Naive thymus-derived CD4-positive, alpha-beta T cell (primary cell): ENCODE data around the gene MRPL4. TPM values are rescaled to one million over a fixed set of nuclear protein-coding genes. Genes with fewer than 3 reads are reported as not detected.
A peak's percentile ranks its signal among the peaks of the same experiment; 100 is the strongest.
"Not testable (repeated sequence)": the region's sequence is repeated elsewhere in the genome, so short reads cannot be mapped to it uniquely, and the experiment has no call there.

ENCODE experiments used
- ATAC-seq: fragments of 150-1000 bp; cut with Tn5 transposase; 2 replicates; pipeline ENCODE4 v1.10.0; 2021; ENCODE audit warnings: mild to moderate bottlenecking, moderate library complexity
- CTCF ChIA-PET: fragments of 350-600 bp; sonication (Branson Sonifier 250); formaldehyde crosslinking; loops from one replicate; lab custom pipeline; 2021; ENCODE audit warnings: antibody characterized with exemption; lab: Charles Lee
- POLR2A ChIA-PET: fragments of 350-600 bp; sonication (Branson Sonifier 250); formaldehyde crosslinking; loops from one replicate; lab custom pipeline; 2021; ENCODE audit warnings: antibody characterized with exemption, inconsistent platforms; lab: Charles Lee
- DNase-seq, 9 donors: peaks; one replicate each; pipeline versions ENCODE4 v3.0.0 to v3.0.0-alpha.2; 2020 to 2022; ENCODE audit warnings: mixed read lengths in 1 of 9
- H3K27ac ChIP-seq: one replicate; pipeline ENCODE4 v1.7.0; 2013; ENCODE audit warnings: mild to moderate bottlenecking, low read depth, low read length, moderate library complexity
- H3K27me3 ChIP-seq, 2 donors: one replicate each; pipeline ENCODE4 v1.7.0; 2013; ENCODE audit warnings: low read length in 2 of 2, mild to moderate bottlenecking in 2 of 2, moderate library complexity in 2 of 2; ENCODE audit not compliant: control insufficient read depth in 2 of 2, insufficient read depth in 2 of 2
- H3K36me3 ChIP-seq, 3 experiments: 1 replicate in 2 of 3; 2 replicates in 1 of 3; pipeline ENCODE4 v1.7.0; 2013; ENCODE audit warnings: low read length in 3 of 3, mild to moderate bottlenecking in 3 of 3, moderate library complexity in 1 of 3; ENCODE audit not compliant: insufficient read depth in 3 of 3, control insufficient read depth in 2 of 3
- H3K4me1 ChIP-seq, 2 donors: one replicate each; pipeline ENCODE4 v1.7.0; 2013; ENCODE audit warnings: low read length in 2 of 2, mild to moderate bottlenecking in 2 of 2, moderate library complexity in 1 of 2; ENCODE audit not compliant: control insufficient read depth in 2 of 2, insufficient read depth in 2 of 2
- H3K4me3 ChIP-seq: 2 replicates; pipeline ENCODE4 v1.7.0; 2013; ENCODE audit warnings: mild to moderate bottlenecking, low read length
- H3K9me3 ChIP-seq, 3 experiments: 1 replicate in 2 of 3; 2 replicates in 1 of 3; pipeline ENCODE4 v1.7.0; 2013; ENCODE audit warnings: low read length in 3 of 3; ENCODE audit not compliant: control insufficient read depth in 2 of 3
- H3K27ac Mint-ChIP-seq, 9 donors: one replicate each; pipeline ENCODE4 v1.8.0; 2020 to 2022; ENCODE audit warnings: mixed read lengths in 9 of 9, mild to moderate bottlenecking in 8 of 9, moderate library complexity in 5 of 9, inconsistent platforms in 2 of 9
- H3K27me3 Mint-ChIP-seq, 5 donors: one replicate each; pipeline ENCODE4 v1.8.0; 2021 to 2022; ENCODE audit warnings: mixed read lengths in 5 of 5, mild to moderate bottlenecking in 1 of 5
- H3K36me3 Mint-ChIP-seq, 5 donors: one replicate each; pipeline ENCODE4 v1.8.0; 2020 to 2022; ENCODE audit warnings: mixed read lengths in 5 of 5, mild to moderate bottlenecking in 3 of 5, inconsistent platforms in 1 of 5
- H3K4me1 Mint-ChIP-seq, 7 donors: one replicate each; pipeline ENCODE4 v1.8.0; 2020 to 2022; ENCODE audit warnings: mixed read lengths in 7 of 7, mild to moderate bottlenecking in 3 of 7, inconsistent platforms in 1 of 7
- H3K4me3 Mint-ChIP-seq, 10 donors: one replicate each; pipeline ENCODE4 v1.8.0; 2020 to 2022; ENCODE audit warnings: mild to moderate bottlenecking in 10 of 10, mixed read lengths in 10 of 10, moderate library complexity in 6 of 10, inconsistent platforms in 2 of 10
- H3K9me3 Mint-ChIP-seq, 11 donors: one replicate each; pipeline ENCODE4 v1.8.0; 2020 to 2022; ENCODE audit warnings: mixed read lengths in 11 of 11, mild to moderate bottlenecking in 4 of 11, inconsistent platforms in 1 of 11, moderate library complexity in 1 of 11
- intact Hi-C, 2 donors: fragments of 100-400 bp; cut with micrococcal nuclease; formaldehyde crosslinking; loops; one replicate each; pipeline ENCODE4 v1.15.1; 2023
- polyA plus RNA-seq, 2 donors: library from polyadenylated mRNA; unstranded; fragments of 300-500 nt; fragmentation: Illumina TruSeq; gene quantifications; one replicate each; pipeline ENCODE4 v1.2.3, GENCODE V29; 2021
- total RNA-seq, 6 experiments: library from RNA in 5 of 6; stranded (reverse) in 5 of 6; gene quantifications; 1 replicate in 5 of 6; 2 replicates in 1 of 6; pipeline ENCODE4 v1.2.3 and lab custom pipeline; 2021 to 2026

MRPL4 gene
- total and polyA plus RNA-seq, 7 experiments from 2014 or later, result 24.9 to 70.5 (median 40.7) TPM

GRCh38 chr19:10241826-10242449, 10.1 kb upstream of the MRPL4 start:
- intact Hi-C loops, result not testable (repeated sequence)

GRCh38 chr19:10243606-10244005, 8.4 kb upstream of the MRPL4 start:
- Mint-ChIP-seq H3K9me3 (no peaks in the 10 kb centered on the region), H3K4me3 (no peak overlapping the region), H3K27me3 (no peaks in the 10 kb centered on the region), H3K27ac (no peak overlapping the region), H3K4me1 (peaks cover 0 to 5% (median 0%) of the 10 kb centered on the region in 7 donors), H3K36me3 (no peaks in the 10 kb centered on the region)
- Histone ChIP-seq H3K27me3 (no peaks in the 10 kb centered on the region), H3K9me3 (no peaks in the 10 kb centered on the region), H3K27ac (no peak overlapping the region), H3K4me1 (no peaks in the 10 kb centered on the region), H3K4me3 (no peak overlapping the region), H3K36me3 (no peaks in the 10 kb centered on the region)
- CTCF ChIA-PET, result no interaction called here
- ATAC-seq (no peak), DNase-seq (no peak)
- intact Hi-C loops, result no loop called here
- POLR2A ChIA-PET, result no interaction called here

More at GRCh38 chr19:10241826-10242449, 10.1 kb upstream of the MRPL4 start:
- H3K4me1 ChIP-seq, H3K27ac ChIP-seq, H3K27ac Mint-ChIP-seq, H3K9me3 Mint-ChIP-seq, DNase-seq, H3K4me3 Mint-ChIP-seq, H3K36me3 ChIP-seq, H3K27me3 ChIP-seq, H3K36me3 Mint-ChIP-seq, POLR2A ChIA-PET, H3K4me3 ChIP-seq, H3K4me1 Mint-ChIP-seq, H3K9me3 ChIP-seq, ATAC-seq, H3K27me3 Mint-ChIP-seq: not testable (repeated sequence)
- CTCF ChIA-PET, result interaction anchor here (0.6 kb wide), 1 partner anchor 8 kb away, joined by 4 read pairs; no protein-coding TSS in a partner anchor

GRCh38 chr19:10245189-10245939, 6.7 kb upstream of the MRPL4 start:
- Histone ChIP-seq H3K36me3 (no peaks in the 10 kb centered on the region), H3K4me3 (no peak overlapping the region), H3K9me3 (no peaks in the 10 kb centered on the region), H3K4me1 (no peaks in the 10 kb centered on the region), H3K27ac (no peak overlapping the region), H3K27me3 (no peaks in the 10 kb centered on the region)
- H3K27ac Mint-ChIP-seq, result peak overlapping the region in 1 of 9 donors; percentile 45
- no peaks in the 10 kb centered on the region for H3K27me3 Mint-ChIP-seq
- no peak overlapping the region for H3K4me3 Mint-ChIP-seq
- no peak for ATAC-seq
- no peak for DNase-seq
- intact Hi-C loops, result no loop called here
- H3K36me3 Mint-ChIP-seq, result no peaks in the 10 kb centered on the region
- no peaks in the 10 kb centered on the region for H3K9me3 Mint-ChIP-seq
- CTCF ChIA-PET, result interaction anchor here (0.6 to 0.8 kb wide), 2 partner anchors 20 to 50 kb away, joined by 3 read pairs; no protein-coding TSS in a partner anchor
- POLR2A ChIA-PET, result interaction anchor here (1.0 to 1.2 kb wide), 2 partner anchors 9 to 63 kb away, joined by 3 read pairs; no protein-coding TSS in a partner anchor
- peaks cover 0 to 6% (median 4%) of the 10 kb centered on the region in 7 donors for H3K4me1 Mint-ChIP-seq

GRCh38 chr19:10246511-10246910, 5.5 kb upstream of the MRPL4 start:
- ChIA-PET POLR2A (interaction anchor here (1.2 kb wide), 1 partner anchor 11 kb away, joined by 3 read pairs; no protein-coding TSS in a partner anchor), CTCF (interaction anchor here (0.6 to 0.8 kb wide), 4 partner anchors 10 to 316 kb away, joined by 3 to 4 read pairs (median 4); no protein-coding TSS in a partner anchor)
- Histone ChIP-seq H3K4me3 (no peak overlapping the region), H3K27ac (no peak overlapping the region), H3K36me3 (no peaks in the 10 kb centered on the region), H3K9me3 (no peaks in the 10 kb centered on the region), H3K27me3 (no peaks in the 10 kb centered on the region), H3K4me1 (peaks cover 0 to 4% of the 10 kb centered on the region in 2 donors)
- ATAC-seq (no peak), DNase-seq (no peak)
- intact Hi-C loops, result no loop called here
- H3K27me3 Mint-ChIP-seq, result no peaks in the 10 kb centered on the region
- H3K36me3 Mint-ChIP-seq, result no peaks in the 10 kb centered on the region
- no peak overlapping the region for H3K27ac Mint-ChIP-seq
- H3K9me3 Mint-ChIP-seq, result no peaks in the 10 kb centered on the region
- no peak overlapping the region for H3K4me3 Mint-ChIP-seq
- H3K4me1 Mint-ChIP-seq, result peaks cover 0 to 11% (median 4%) of the 10 kb centered on the region in 7 donors

- intact Hi-C loops, result loop anchor here (2.0 to 10.0 kb wide), 7 partner anchors 35 to 618 kb away; partner anchors contain the start of genes CARM1 (in 1 of the 2), DNM2 (in 1 of the 2), FBXL12 (in 1 of the 2) and ILF3 (in 1 of the 2)
- Mint-ChIP-seq H3K4me3 (peak overlapping the region; percentile 93 to 100 (median 98)), H3K9me3 (peaks cover 0 to 5% (median 0%) of the 10 kb centered on the region in 11 donors), H3K4me1 (peaks cover 12 to 33% (median 24%) of the 10 kb centered on the region in 7 donors), H3K27ac (peak overlapping the region; percentile 85 to 99 (median 94)), H3K36me3 (peaks cover 14 to 32% (median 23%) of the 10 kb centered on the region in 5 donors), H3K27me3 (no peaks in the 10 kb centered on the region)
- ATAC-seq (no peak), DNase-seq (no peak)
- H3K4me1 ChIP-seq, result peaks cover 6 to 12% of the 10 kb centered on the region in 2 donors
- H3K27me3 ChIP-seq, result no peaks in the 10 kb centered on the region
- peaks cover 0 to 36% (median 0%) of the 10 kb centered on the region in 3 experiments for H3K36me3 ChIP-seq
- no peaks in the 10 kb centered on the region for H3K9me3 ChIP-seq
- CTCF ChIA-PET, result no interaction called here
- POLR2A ChIA-PET, result interaction anchor here (0.6 to 1.9 kb wide), 3 partner anchors 17 to 141 kb away, joined by 3 to 6 read pairs (median 3); partner anchors contain the start of genes ICAM1 and P2RY11
- H3K27ac ChIP-seq, result peak overlapping the region; percentile 78
- peak overlapping the region; percentile 90 for H3K4me3 ChIP-seq
Observed at GRCh38 chr19:10252707-10253106, 693 bp downstream of the MRPL4 start.

- no peaks in the 10 kb centered on the region for H3K27me3 Mint-ChIP-seq
- Histone ChIP-seq H3K4me1 (peaks cover 6 to 12% of the 10 kb centered on the region in 2 donors), H3K27me3 (no peaks in the 10 kb centered on the region), H3K4me3 (no peak overlapping the region), H3K36me3 (peaks cover 0 to 49% (median 6%) of the 10 kb centered on the region in 3 experiments), H3K27ac (no peak overlapping the region), H3K9me3 (no peaks in the 10 kb centered on the region)
- H3K4me3 Mint-ChIP-seq, result peak overlapping the region in 5 of 10 donors; percentile 16 to 98 (median 41)
- H3K4me1 Mint-ChIP-seq, result peaks cover 12 to 36% (median 24%) of the 10 kb centered on the region in 7 donors
- H3K36me3 Mint-ChIP-seq, result peaks cover 14 to 37% (median 23%) of the 10 kb centered on the region in 5 donors
- peak overlapping the region in 4 of 9 donors; percentile 14 to 39 (median 31) for H3K27ac Mint-ChIP-seq
- ChIA-PET POLR2A (interaction anchor here (0.6 kb wide), 1 partner anchor 79 kb away, joined by 3 read pairs; the partner anchor contains the start of gene RAVER1), CTCF (no interaction called here)
- ATAC-seq, result no peak
- H3K9me3 Mint-ChIP-seq, result peaks cover 0 to 5% (median 0%) of the 10 kb centered on the region in 11 donors
- intact Hi-C loops, result loop anchor here (5.0 to 10.0 kb wide), 6 partner anchors 37 to 463 kb away; partner anchors contain the start of genes DNM2 (in 1 of the 2), FBXL12 (in 1 of the 2), ILF3 (in 1 of the 2) and PPAN (in 1 of the 2)
- no peak for DNase-seq
Observed at GRCh38 chr19:10254244-10254643, 2.2 kb downstream of the MRPL4 start.
